HG03039 (cell line): ENCODE results near the gene CCDC51.
"Not testable (repeated sequence)": the region's sequence is repeated elsewhere in the genome, so short reads cannot be mapped to it uniquely, and the experiment has no call there.

Experiments used
- ATAC-seq: cut with Tn5 transposase; IDR thresholded peaks from one replicate; pipeline ENCODE4 v1.9.1; 2021; ENCODE audit warnings: mild to moderate bottlenecking, moderate library complexity; ENCODE audit not compliant: unreplicated experiment

CCDC51 gene

DNA sequence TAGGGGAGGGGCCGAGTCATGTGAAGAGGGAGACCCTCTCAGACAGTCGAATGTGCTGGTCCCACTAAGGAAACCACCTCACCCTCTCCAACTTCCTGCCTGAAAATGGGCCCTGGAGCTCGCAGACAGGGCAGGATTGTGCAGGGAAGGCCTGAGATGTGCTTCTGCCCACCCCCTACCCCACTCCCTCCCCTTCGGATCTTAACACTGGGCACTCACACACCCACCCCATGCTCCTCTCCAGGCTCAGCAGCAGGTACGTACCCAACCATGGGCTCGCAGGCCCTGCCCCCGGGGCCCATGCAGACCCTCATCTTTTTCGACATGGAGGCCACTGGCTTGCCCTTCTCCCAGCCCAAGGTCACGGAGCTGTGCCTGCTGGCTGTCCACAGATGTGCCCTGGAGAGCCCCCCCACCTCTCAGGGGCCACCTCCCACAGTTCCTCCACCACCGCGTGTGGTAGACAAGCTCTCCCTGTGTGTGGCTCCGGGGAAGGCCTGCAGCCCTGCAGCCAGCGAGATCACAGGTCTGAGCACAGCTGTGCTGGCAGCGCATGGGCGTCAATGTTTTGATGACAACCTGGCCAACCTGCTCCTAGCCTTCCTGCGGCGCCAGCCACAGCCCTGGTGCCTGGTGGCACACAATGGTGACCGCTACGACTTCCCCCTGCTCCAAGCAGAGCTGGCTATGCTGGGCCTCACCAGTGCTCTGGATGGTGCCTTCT is 26.6 kb upstream of the CCDC51 start:
- ATAC-seq: no peak

DNA sequence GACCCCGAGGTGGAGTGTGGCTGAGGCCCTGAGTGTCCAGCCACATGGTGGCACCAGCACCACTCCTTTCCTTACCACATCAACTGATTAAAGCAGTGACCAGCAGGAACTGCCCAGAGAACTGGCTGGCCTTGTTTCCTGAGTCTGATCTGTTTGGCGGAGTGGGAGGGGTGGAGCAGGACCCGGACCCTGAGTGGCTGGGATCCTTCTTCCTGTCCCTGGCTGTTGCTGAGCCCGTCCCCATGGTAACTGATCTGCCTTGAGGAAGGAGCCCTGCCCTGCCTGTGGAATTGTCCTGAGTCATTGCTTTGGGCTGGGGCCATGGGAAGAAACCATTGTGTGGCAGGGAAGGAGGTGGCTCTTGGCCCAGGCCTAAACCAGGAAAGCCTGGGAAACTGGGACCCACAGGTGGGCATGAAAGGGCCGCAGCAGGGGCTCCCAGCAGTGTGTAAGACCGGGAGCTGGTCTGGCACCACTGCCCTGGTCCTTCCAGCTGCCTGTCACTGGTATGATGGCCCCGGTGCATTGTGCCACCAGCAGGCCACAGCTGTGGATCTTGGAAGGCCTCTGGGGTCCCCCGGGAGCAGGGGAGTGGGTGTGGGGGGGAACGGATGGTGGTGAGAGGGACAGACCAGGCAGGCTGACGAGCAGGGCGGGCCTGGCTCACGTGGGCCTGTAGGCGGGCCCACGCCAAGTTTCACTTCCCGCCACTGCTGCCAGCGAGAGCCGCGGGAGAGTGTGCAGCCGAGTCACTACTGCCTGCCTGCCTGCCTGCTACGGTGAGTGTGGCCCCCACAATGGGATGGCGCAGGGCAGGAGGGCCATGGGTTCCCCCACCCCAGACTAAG is 25.8 kb upstream of the CCDC51 start:
- peak; percentile 64 for ATAC-seq

DNA sequence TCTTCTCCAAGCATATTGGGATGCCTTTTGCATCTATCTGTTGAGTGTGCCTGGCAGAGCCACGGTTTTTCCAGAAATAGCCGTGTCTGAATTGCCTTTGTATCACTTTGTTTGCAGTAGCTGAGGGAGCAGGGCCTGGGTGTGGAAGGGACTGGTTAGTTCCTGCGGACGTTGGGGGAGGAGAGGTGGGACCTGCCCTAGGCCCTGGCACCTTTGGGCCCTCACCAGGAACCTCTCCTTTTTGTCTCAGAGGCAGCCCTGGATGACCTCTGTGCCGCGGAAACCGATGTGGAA is 25.3 kb upstream of the CCDC51 start:
- ATAC-seq: no peak

- no peak for ATAC-seq
Observed at GRCh38 chr3:48464713-48465221, 24.8 kb upstream of the CCDC51 start.

- no peak for ATAC-seq
Observed at GRCh38 chr3:48463703-48464102, 23.8 kb upstream of the CCDC51 start.

DNA sequence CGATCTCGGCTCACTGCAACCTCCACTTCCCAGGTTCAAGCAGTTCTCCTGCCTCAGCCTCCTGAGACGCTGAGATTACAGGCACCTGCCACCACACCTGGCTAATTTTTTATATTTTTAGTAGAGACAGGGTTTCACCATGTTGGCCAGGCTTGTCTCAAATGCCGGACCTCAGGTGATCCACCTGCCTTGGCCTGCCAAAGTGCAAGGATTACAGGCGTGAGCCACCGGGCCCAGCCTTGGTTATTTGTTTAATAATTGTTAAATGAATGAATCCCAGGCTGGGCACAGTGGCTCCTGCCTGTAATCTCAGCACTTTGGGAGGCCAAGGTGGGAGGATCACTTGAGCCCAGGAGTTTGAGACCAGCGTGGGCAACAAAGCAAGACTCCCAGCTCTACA is 21.8 kb upstream of the CCDC51 start:
- ATAC-seq: not testable (repeated sequence)

DNA sequence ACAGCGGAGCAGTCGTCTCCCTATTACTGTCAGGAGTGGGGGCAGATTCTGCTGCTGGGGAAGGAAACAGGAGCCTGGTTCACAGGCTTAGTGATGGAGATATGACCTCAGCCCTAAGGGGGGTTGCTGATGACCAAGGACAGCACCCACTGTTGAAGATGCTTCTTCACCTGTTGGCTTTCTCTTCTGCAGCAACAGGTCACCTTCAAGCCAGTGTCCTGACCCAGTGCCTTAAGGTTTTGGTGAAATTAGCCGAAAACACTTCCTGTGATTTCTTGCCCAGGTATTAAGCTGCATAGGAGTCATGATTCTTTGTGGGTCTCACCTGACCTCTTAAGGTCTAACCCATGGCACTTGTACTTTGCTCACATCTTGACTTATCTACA is 20.6 kb upstream of the CCDC51 start:
- no peak for ATAC-seq

- ATAC-seq: no peak
Observed at GRCh38 chr3:48459773-48460516, 20.0 kb upstream of the CCDC51 start.

GRCh38 chr3:48459331-48459730 is 19.4 kb upstream of the CCDC51 start:
- ATAC-seq: no peak

GRCh38 chr3:48456456-48456855 is 16.5 kb upstream of the CCDC51 start:
- ATAC-seq: no peak

- ATAC-seq: no peak
Observed at GRCh38 chr3:48451270-48451669, 11.4 kb upstream of the CCDC51 start.

- ATAC-seq: peak; percentile 82
Observed at GRCh38 chr3:48446425-48447193, 6.7 kb upstream of the CCDC51 start, which contains the start of gene ATRIP. TSS of gene ATRIP (plus strand) at chr3:48446737. CDS start at chr3:48446846, 109 bp downstream.

DNA sequence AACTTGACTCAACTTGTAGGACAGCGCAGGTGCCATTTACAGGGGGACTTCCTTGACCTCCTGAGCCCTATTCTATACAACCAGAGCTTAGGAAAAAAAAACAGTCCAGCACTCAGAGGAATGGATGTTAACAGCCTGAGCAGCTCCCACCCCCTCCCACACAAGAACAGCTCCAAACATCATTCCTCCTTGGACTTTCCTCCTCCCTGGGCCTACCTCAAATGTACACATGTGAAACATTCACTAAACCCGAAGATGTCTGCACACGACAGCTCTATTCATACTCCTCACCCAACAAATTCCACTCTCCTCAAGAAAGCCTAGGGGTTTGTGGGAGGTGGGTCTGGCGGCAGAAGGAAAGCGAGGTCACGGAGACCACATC is 6.1 kb upstream of the CCDC51 start:
- ATAC-seq: no peak

- no peak for ATAC-seq
Observed at GRCh38 chr3:48445277-48445882, 5.5 kb upstream of the CCDC51 start.

GRCh38 chr3:48441940-48442339 is 2.0 kb upstream of the CCDC51 start:
- no peak for ATAC-seq

- no peak for ATAC-seq
Observed at GRCh38 chr3:48440590-48440958, 655 bp upstream of the CCDC51 start.

DNA sequence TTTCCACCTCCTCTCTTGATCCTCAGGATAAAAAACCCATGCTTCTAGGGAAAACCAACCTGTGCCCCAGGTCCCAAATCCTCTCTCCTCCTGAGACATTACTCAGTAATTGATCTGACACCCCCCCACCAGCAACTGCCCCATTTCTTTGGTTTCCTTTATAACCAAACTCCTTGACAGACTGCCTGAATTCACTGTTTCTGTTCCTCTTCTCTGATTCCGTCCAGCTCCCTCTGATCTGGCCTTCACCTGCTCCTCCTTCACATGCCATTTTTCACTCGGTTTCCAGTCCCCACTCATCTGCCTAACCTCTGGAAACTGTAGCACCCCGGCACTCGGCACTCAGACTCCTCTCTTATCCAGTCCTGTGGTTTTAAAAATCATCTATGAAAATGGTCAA is 2.1 kb downstream of the CCDC51 start:
- ATAC-seq: no peak

DNA sequence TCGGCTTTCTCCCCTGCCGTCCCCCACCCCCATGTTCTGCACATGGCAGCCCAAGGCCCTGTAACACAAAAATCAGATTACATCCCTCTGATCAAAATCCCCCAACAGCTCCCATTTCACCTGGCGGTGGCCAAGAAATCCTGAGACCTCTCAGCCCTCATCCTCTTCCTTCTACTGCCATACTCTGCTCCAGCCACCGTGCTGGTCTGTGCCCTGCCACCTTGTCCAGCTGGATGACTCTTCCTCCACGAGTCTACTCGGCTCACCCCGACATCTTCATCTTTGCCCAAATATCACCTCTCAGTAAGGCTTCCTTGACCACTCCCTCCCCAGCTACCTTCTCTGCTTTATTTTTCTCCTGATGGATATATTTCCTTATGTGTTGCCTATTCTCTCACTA is 3.1 kb downstream of the CCDC51 start:
- no peak for ATAC-seq

DNA sequence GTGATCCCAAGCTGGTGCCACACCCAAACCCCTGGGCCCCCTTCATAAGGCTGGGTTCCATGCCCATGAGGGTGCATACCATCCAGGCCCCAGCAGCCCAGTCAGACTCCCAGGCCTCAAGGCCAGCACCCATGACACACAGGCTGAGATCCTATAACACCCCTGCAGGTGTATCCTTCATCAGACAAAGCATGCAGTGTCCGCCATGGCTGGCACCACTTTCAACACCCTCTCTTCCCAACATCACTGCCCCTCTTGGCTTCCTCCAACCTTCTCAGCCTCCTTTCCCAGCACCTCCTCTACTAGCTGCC is 3.5 kb downstream of the CCDC51 start:
- ATAC-seq: no peak

- no peak for ATAC-seq
Observed at GRCh38 chr3:48435774-48436476, 4.0 kb downstream of the CCDC51 start.
